ENCODE measurements around the gene RYR2. TPM values are rescaled to one million over a fixed set of nuclear protein-coding genes. Genes with fewer than 3 reads are reported as not detected.

Gene RYR2
- total RNA-seq, 4 donors from 2014 or later, result 1.2 to 7.0 (median 2.5) TPM

- Histone ChIP-seq H3K4me3 (no peak overlapping the region), H3K27me3 (no peaks in the 10 kb centered on the region), H3K27ac (no peak overlapping the region), H3K36me3 (no peaks in the 10 kb centered on the region), H3K9me3 (no peaks in the 10 kb centered on the region), H3K4me1 (no peaks in the 10 kb centered on the region)
- DNase-seq, result no peak
- intact Hi-C loops (cut with DNase I; ENCODE audit: low total_unique reads), result no loop called here
- no peak for TF ChIP-seq POLR2A (IDR thresholded peaks at IDR 0.05)
- no peak for TF ChIP-seq POLR2AphosphoS5 (IDR thresholded peaks at IDR 0.05)
- 62 to 71% methylated on average over 2 of the region's 2 CpGs for WGBS, 2 donors (ENCODE audit: low coverage in 1 of 2)
- in situ Hi-C loops (cut with MboI; ENCODE audit: low pct_ligation_motif_present in 1 of 4, low pct_unique_long_range_greater_than_20kb in 1 of 4, low sequenced_read_pairs in 3 of 4), result no loop called here
These were observed 467.8 kb downstream of the RYR2 start for GRCh38 chr1:237509748-237510147.

- Histone ChIP-seq H3K4me3 (no peak overlapping the region), H3K9me3 (no peaks in the 10 kb centered on the region), H3K36me3 (no peaks in the 10 kb centered on the region), H3K27ac (no peak overlapping the region), H3K4me1 (no peaks in the 10 kb centered on the region), H3K27me3 (no peaks in the 10 kb centered on the region)
- no peak for DNase-seq
- in situ Hi-C loops (cut with MboI; ENCODE audit: low pct_ligation_motif_present in 1 of 4, low pct_unique_long_range_greater_than_20kb in 1 of 4, low sequenced_read_pairs in 3 of 4), result no loop called here
- TF ChIP-seq POLR2AphosphoS5 (IDR thresholded peaks at IDR 0.05) (no peak), CTCF (IDR thresholded peaks at IDR 0.05) (no peak), EP300 (IDR thresholded peaks at IDR 0.05; ENCODE audit: low read depth) (no peak), POLR2A (IDR thresholded peaks at IDR 0.05) (no peak)
- WGBS, 2 donors (ENCODE audit: low coverage in 1 of 2), result 60 to 80% methylated on average over 3 of the region's 3 CpGs
- intact Hi-C loops (cut with DNase I; ENCODE audit: low total_unique reads), result no loop called here
These were observed 483.1 kb downstream of the RYR2 start for GRCh38 chr1:237525102-237525501.

GRCh38 chr1:237527761-237528160 is 485.8 kb downstream of the RYR2 start:
- in situ Hi-C loops (cut with MboI; ENCODE audit: low pct_ligation_motif_present in 1 of 4, low pct_unique_long_range_greater_than_20kb in 1 of 4, low sequenced_read_pairs in 3 of 4) (no loop called here), intact Hi-C loops (cut with DNase I; ENCODE audit: low total_unique reads) (no loop called here)
- no peak for DNase-seq
- Histone ChIP-seq H3K4me1 (no peaks in the 10 kb centered on the region), H3K4me3 (no peak overlapping the region), H3K36me3 (no peaks in the 10 kb centered on the region), H3K9me3 (no peaks in the 10 kb centered on the region), H3K27ac (no peak overlapping the region), H3K27me3 (no peaks in the 10 kb centered on the region)
- no peak for TF ChIP-seq POLR2AphosphoS5 (IDR thresholded peaks at IDR 0.05)
- no peak for TF ChIP-seq EP300 (IDR thresholded peaks at IDR 0.05; ENCODE audit: low read depth)
- TF ChIP-seq POLR2A (IDR thresholded peaks at IDR 0.05), result no peak
- TF ChIP-seq CTCF (IDR thresholded peaks at IDR 0.05), result no peak
- 0 to 88% methylated on average over 1 to 4 of the region's 4 CpGs for WGBS, 2 donors (ENCODE audit: low coverage in 1 of 2)

- no peak overlapping the region for H3K4me3 ChIP-seq
- no peak for DNase-seq
- H3K27ac ChIP-seq, result no peak overlapping the region
- TF ChIP-seq POLR2A (IDR thresholded peaks at IDR 0.05), result no peak
- TF ChIP-seq CTCF (IDR thresholded peaks at IDR 0.05), result no peak
- TF ChIP-seq POLR2AphosphoS5 (IDR thresholded peaks at IDR 0.05), result no peak
- TF ChIP-seq EP300 (IDR thresholded peaks at IDR 0.05; ENCODE audit: low read depth), result no peak
- H3K36me3 ChIP-seq, result no peaks in the 10 kb centered on the region
- H3K27me3 ChIP-seq, result no peaks in the 10 kb centered on the region
- WGBS, 2 donors (ENCODE audit: low coverage in 1 of 2), result 54 to 80% methylated on average over 2 of the region's 2 CpGs
- in situ Hi-C loops (cut with MboI; ENCODE audit: low pct_ligation_motif_present in 1 of 4, low pct_unique_long_range_greater_than_20kb in 1 of 4, low sequenced_read_pairs in 3 of 4) (no loop called here), intact Hi-C loops (cut with DNase I; ENCODE audit: low total_unique reads) (no loop called here)
- no peaks in the 10 kb centered on the region for H3K9me3 ChIP-seq
- no peaks in the 10 kb centered on the region for H3K4me1 ChIP-seq
These were observed 486.6 kb downstream of the RYR2 start for GRCh38 chr1:237528545-237528944.

GRCh38 chr1:237539055-237539454 is 497.1 kb downstream of the RYR2 start:
- no peaks in the 10 kb centered on the region for H3K9me3 ChIP-seq
- no peak for TF ChIP-seq POLR2A (IDR thresholded peaks at IDR 0.05)
- TF ChIP-seq EP300 (IDR thresholded peaks at IDR 0.05; ENCODE audit: low read depth), result no peak
- TF ChIP-seq POLR2AphosphoS5 (IDR thresholded peaks at IDR 0.05), result no peak
- no peak for TF ChIP-seq CTCF (IDR thresholded peaks at IDR 0.05)
- no peak for DNase-seq
- no peak overlapping the region for H3K27ac ChIP-seq
- 86 to 92% methylated on average over 2 of the region's 2 CpGs for WGBS, 2 donors (ENCODE audit: low coverage in 1 of 2)
- in situ Hi-C loops (cut with MboI; ENCODE audit: low pct_ligation_motif_present in 1 of 4, low pct_unique_long_range_greater_than_20kb in 1 of 4, low sequenced_read_pairs in 3 of 4) (no loop called here), intact Hi-C loops (cut with DNase I; ENCODE audit: low total_unique reads) (loop anchor here (10.0 kb wide), 1 partner anchor 854 kb away; the partner anchor contains the start of gene ACTN2)
- no peak overlapping the region for H3K4me3 ChIP-seq
- H3K27me3 ChIP-seq, result no peaks in the 10 kb centered on the region
- H3K4me1 ChIP-seq, result no peaks in the 10 kb centered on the region
- H3K36me3 ChIP-seq, result no peaks in the 10 kb centered on the region
